ENCODE measurements around the gene RPL27A.

Gene RPL27A

GRCh38 chr11:8674859-8675258, 7.7 kb upstream of the RPL27A start:
- DNase-seq (ENCODE audit: low read depth) = no peak

- no peak for DNase-seq (ENCODE audit: low read depth)
These were observed 6.1 kb upstream of the RPL27A start for GRCh38 chr11:8676458-8676857.

GRCh38 chr11:8679006-8679405, 3.6 kb upstream of the RPL27A start:
- DNase-seq (ENCODE audit: low read depth) = no peak

- DNase-seq (ENCODE audit: low read depth) = no peak
These were observed 722 bp upstream of the RPL27A start for GRCh38 chr11:8681837-8682302.

- DNase-seq (ENCODE audit: low read depth) = no peak
These were observed 669 bp downstream of the RPL27A start for GRCh38 chr11:8683115-8683807.

GRCh38 chr11:8684600-8685290, 2.2 kb downstream of the RPL27A start:
- no peak for DNase-seq (ENCODE audit: low read depth)

- no peak for DNase-seq (ENCODE audit: low read depth)
These were observed 2.7 kb downstream of the RPL27A start for GRCh38 chr11:8685306-8685705.

- DNase-seq (ENCODE audit: low read depth) = no peak
These were observed 3.2 kb downstream of the RPL27A start for GRCh38 chr11:8685820-8686219.

GRCh38 chr11:8686325-8686724, 3.7 kb downstream of the RPL27A start:
- no peak for DNase-seq (ENCODE audit: low read depth)

GRCh38 chr11:8688414-8689362, 6.1 kb downstream of the RPL27A start:
- peak; percentile 83 for DNase-seq (ENCODE audit: low read depth)

GRCh38 chr11:8689726-8690255, 7.2 kb downstream of the RPL27A start:
- no peak for DNase-seq (ENCODE audit: low read depth)

- no peak for DNase-seq (ENCODE audit: low read depth)
These were observed 8.1 kb downstream of the RPL27A start for GRCh38 chr11:8690374-8691342.

GRCh38 chr11:8691601-8692000, 9.0 kb downstream of the RPL27A start:
- DNase-seq (ENCODE audit: low read depth) = no peak

GRCh38 chr11:8692417-8692816, 9.8 kb downstream of the RPL27A start:
- DNase-seq (ENCODE audit: low read depth) = no peak

- DNase-seq (ENCODE audit: low read depth) = no peak
These were observed 10.5 kb downstream of the RPL27A start for GRCh38 chr11:8693010-8693551.

- DNase-seq (ENCODE audit: low read depth) = no peak
These were observed 11.0 kb downstream of the RPL27A start for GRCh38 chr11:8693555-8693954.

GRCh38 chr11:8694137-8694536, 11.5 kb downstream of the RPL27A start:
- DNase-seq (ENCODE audit: low read depth) = no peak

- DNase-seq (ENCODE audit: low read depth) = no peak
These were observed 14.5 kb downstream of the RPL27A start for GRCh38 chr11:8697054-8697453.

GRCh38 chr11:8698379-8698851, 15.8 kb downstream of the RPL27A start:
- DNase-seq (ENCODE audit: low read depth) = no peak

GRCh38 chr11:8698917-8699441, 16.4 kb downstream of the RPL27A start:
- no peak for DNase-seq (ENCODE audit: low read depth)
